Inflammatory macrophage treated with lipopolysaccharide for 1 hour (primary cell): ENCODE measurements around the gene KCTD21.
"Not testable (repeated sequence)": the region's sequence is repeated elsewhere in the genome, so short reads cannot be mapped to it uniquely, and the experiment has no call there.

Experiments used
- DNase-seq, 2 donors: peaks; one replicate each; pipeline ENCODE4 v3.0.0-alpha.2; 2020 to 2022

Gene KCTD21

GRCh38 chr11:78200061-78200460, 11.6 kb upstream of the KCTD21 start:
- no peak for DNase-seq

DNA sequence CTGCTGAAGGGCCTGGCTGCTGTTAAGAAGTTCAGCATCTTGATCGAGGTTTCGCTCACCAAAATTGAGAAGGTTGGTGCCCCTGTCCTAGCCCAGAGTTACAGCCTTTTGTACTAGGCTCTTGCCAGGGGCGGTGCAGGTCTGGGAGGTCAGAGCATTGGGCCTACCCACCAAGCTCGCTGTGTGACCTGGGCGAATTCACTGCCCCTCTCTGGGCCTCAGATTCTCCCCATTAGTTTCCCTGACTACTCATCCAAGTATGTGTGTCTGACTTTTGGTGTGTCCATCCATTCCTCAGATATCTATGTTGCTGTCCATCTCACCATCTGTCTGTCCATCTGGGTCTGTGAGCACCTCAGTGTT, 11.2 kb upstream of the KCTD21 start:
- no peak for DNase-seq

DNA sequence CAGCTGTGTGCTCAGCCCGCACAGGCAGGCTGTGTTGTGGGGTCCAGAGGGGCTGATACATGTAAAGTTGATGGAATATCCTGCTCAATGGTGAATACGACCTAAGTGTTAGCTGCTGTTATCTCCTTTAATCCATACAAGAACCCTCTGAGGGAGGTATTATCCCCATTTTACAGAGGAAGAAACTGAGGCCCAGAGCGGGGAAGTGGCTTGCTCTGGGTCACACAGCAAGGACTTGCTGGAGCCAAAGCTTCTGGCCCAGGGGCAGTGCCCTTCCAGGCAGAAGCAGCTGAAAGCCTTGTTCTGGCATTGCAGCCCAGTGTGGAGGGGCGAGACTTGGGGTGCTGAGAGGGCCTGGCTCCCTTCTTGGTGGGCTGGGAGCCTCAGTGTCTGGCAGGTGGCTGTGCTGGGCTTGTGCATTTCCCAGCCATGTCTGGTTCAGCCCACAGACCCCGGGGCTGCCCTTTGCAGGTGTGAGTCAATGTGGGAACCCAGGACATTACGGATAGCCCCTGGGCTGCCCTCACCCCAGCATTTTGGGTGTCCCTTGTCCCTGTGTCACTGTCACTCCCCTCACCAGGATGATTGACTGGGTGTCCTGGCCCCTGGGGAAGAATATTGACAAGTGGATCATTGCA, 10.7 kb upstream of the KCTD21 start:
- no peak for DNase-seq

DNA sequence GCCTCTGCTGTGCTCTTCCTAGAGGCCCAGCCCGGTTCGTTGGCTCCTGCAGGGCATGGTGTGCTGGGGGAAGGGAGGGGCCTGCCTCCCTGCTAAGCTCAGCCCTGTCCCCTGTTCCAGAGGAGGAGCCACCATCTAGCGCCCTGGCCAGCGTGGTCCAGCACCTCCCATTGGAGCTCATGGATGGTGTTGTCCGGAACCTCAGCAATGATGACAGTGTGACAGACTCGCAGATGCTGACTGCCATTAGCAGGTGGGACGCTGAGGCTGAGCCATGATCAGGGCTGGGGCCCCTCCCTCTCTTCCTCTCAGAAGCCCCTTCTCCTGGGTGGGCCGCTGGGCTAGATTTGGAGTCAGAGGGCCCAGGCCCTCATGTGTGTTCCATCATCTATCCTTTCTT, 9.4 kb upstream of the KCTD21 start:
- no peak for DNase-seq

GRCh38 chr11:78196661-78197091, 8.2 kb upstream of the KCTD21 start:
- no peak for DNase-seq

DNA sequence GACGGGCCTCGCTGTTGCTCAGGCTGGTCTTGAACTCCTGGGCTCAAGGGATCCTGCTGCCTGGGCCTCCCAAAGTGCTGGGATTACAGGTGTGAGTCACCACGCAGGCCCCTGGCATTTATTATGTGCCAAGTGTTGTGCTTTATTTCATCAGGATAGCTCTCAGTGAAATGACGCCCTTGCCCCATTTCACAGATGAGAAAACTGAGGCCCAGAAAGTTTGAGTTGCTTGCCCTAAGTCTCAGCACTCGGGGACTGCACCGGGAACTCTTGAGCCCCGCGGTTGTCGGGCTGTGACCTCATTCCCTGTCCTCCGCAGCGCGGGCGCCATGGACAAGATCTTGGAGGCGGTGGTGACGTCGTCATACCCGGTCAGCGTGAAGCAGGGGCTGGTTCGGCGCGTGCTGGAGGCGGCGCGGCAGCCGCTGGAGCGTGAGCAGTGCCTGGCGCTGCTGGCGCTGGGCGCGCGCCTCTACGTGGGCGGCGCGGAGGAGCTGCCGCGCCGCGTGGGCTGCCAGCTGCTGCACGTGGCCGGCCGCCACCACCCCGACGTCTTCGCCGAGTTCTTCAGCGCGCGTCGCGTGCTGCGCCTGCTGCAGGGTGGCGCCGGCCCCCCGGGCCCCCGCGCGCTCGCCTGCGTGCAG, 7.6 kb upstream of the KCTD21 start:
- peak in 1 of 2 donors; percentile 9 for DNase-seq

- no peak for DNase-seq
These were observed 6.1 kb upstream of the KCTD21 start for GRCh38 chr11:78194490-78194889.

DNA sequence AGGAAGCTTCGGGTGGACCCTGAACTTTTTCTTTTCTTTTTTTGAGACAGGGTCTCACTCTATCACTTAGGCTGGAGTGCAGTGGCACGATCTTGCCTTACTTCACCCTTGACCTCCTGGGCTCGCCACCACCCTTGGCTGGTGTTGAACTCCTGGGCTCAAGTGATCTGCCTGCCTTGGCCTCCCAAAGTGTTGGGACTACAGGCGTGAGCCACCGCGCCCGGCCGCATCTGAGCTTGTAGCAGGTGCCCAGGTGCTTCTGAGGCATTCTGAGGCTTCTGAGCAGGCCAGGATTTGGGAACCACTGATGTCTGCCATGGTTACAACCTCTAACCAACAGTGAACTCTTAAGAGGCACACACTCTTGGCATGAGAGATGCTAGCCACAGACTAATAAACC, 5.4 kb upstream of the KCTD21 start:
- no peak for DNase-seq

GRCh38 chr11:78192911-78193351, 4.5 kb upstream of the KCTD21 start:
- DNase-seq: peak; percentile 51 to 57

GRCh38 chr11:78192223-78192719, 3.8 kb upstream of the KCTD21 start:
- peak in 1 of 2 donors; percentile 56 for DNase-seq

GRCh38 chr11:78190871-78191538, 2.6 kb upstream of the KCTD21 start:
- DNase-seq: no peak

GRCh38 chr11:78190374-78190773, 1.9 kb upstream of the KCTD21 start:
- DNase-seq: peak in 1 of 2 donors; percentile 15

DNA sequence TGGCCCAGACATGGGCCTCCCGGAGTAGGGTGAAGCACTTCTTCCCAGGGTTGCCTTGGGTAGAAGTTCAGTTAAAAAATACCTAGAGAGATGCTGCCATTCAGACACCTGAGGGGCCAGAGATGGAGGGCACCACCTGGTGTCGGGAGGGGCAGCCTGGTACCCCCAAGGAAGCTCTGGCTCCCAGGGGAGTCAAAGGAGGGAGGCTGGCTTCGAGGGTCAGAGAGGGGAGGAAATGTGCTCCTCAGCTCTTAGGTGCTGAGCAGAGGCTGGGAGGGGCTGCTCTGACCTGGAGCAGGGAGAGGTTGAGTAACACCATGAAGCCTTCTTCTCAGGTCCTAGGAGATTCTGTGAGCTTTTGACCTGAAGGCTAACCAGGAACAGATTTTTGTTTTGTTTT, 1.4 kb upstream of the KCTD21 start:
- DNase-seq: no peak

DNA sequence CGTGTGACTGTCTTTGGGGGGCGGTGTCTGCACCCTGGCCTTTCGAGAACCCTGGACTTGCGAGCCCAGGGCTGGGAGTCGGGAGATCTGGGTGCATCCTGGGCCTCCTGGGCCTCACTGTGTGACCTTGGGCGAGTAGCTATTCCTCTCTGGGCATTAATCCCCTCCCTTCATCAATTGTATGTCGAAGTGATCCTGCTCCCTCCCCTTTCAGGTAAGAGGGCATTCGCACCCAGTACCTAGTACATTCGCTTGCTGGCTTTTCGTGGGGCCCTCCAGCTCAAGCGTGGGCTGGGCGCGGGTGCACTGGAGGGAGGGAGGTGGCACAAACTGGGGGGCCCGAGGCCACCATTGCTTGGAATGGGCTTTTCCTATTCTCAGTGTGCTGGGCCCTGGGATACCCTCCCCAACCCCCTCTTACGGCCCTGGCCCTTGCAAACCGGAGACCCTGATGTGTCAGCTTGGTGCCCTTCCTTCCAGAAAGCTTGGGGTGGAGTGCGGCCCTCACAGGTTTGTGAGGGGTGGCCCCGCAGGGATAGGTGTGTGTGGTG, 823 bp upstream of the KCTD21 start:
- DNase-seq: no peak

DNA sequence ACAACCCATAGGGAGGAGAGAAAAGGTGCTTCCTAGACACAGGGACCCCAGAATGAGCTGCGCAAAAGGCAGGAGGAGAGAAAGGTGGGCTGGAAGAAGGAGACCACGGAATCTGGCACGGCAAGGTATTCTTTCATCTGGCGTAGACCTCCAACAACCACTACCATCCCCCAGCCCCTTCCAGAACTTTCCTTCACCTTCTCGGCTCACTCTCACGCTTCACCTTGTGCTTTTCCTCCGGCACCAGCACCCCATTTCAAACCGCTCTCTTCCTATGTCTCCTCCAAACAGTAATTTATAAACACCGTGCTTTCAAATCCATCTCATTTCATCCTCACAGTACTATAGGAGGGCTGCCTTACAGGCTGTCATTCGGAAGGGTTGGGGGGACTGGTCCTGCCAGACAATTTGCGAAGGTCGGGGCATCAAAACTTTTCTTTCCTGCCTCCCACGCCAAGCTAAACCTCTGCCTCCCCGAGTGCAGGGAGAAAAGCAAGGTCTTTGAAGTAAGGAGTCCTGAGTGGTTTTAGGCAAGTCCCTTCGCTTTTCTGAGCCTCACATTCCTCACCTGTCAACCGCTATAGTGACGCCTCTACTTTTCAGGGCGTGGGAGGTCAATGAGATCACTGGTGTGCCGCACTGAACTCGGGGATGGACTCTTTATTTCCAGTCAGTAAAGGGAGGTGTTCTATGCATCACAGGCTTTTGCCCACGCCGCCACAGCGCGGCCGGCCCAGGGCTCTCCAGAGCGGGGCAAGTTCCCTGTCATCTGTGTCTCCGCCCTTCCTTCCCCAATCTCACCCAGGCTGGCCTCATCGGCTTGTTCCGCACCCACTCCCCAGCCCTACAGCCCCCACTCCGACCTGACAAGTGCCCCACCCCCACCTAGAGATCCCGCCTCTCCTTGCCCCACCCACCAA, 800 bp downstream of the KCTD21 start:
- DNase-seq: peak; percentile 88 to 93

- peak; percentile 85 to 90 for DNase-seq
These were observed 7.2 kb downstream of the KCTD21 start for GRCh38 chr11:78181185-78181584.

GRCh38 chr11:78180751-78181150, 7.7 kb downstream of the KCTD21 start:
- DNase-seq: peak; percentile 64 to 71

DNA sequence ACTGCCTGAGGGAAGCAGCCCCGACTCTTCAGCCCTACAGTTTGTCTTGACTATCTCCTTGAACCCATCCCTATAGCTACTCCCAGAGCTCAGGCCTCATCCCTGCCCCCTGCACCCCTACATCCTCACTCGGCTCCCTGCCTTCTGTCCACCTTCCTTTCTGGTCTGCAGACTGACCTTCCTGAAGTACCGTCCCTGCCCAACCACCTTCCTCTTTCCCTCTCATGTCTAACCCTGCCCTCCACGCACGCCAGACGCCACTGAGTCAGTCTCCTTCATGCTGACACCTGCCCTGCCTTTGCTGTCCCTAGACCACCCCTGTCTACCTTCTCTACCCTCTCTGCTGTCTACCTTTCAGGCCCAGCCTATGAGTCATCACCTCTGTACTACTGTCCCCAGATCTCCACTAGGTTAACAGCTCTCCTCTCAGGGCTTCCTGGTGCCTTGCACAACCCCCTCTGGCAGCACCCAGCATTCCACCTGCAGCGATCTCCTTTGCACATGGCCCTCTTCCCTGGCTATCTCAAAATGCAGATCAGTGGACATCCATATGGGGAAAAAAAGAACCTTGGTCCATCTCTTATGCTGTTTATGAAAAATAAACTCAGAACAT, 8.9 kb downstream of the KCTD21 start:
- no peak for DNase-seq

DNA sequence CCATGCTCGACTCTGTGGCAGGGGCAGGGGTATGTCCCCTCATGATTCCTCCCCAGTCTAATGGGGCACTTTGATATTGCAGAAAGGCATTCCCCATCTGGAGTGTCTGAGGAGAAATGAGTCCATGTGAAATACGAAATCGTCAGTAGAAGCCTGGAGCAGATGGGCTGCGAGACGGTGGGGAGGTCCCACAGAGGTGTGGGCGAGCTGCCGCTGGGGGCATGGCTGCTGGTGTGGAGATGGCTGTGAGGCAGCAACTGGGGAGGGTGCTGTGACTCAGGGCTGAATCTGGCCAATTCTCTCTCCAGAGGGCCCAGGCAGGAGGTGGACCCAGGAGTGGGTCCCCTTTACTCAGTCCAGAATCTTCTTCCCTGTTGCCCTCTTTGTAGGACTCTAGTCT, 11.2 kb downstream of the KCTD21 start:
- no peak for DNase-seq

DNA sequence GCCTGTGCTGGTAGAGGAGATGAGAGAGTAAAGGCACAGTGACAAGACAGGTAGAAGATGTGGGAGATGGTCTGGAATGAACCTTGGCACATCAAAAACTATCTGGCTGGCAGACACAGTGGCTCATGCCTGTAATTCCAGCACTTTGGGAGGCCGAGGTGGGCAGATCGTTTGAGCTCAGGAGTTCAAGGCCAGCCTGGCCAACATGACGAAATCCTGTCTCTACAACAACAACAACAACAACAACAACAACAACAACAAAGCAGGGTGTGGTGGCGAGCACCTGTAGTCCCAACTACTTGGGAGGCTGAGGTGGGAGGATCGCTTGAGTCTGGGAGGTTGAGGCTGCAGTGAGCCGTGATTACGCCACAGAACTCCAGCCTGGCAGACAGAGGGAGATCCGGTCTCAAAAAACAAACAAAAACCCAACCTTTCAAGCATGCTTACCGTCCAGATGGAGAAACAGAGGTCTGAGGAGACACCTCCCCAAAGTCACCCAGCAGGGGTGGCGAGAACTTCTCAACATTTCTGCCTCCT, 11.8 kb downstream of the KCTD21 start:
- DNase-seq: no peak

DNA sequence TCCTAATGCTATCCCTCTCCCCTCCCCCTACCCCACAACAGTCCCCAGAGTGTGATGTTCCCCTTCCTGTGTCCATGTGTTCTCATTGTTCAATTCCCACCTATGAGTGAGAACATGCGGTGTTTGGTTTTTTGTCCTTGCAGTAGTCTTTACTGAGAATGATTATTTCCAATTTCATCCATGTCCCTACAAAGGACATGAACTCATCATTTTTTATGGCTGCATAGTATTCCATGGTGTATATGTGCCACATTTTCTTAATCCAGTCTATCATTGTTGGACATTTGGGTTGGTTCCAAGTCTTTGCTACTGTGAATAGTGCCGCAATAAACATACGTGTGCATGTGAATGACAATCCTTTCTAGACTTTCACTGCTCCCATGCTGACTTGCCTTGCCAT, 12.6 kb downstream of the KCTD21 start:
- DNase-seq: not testable (repeated sequence)

- DNase-seq: no peak
These were observed 16.5 kb downstream of the KCTD21 start for GRCh38 chr11:78171951-78172350.
